ENCODE data around the gene PTPRD. TPM values are rescaled to one million over a fixed set of nuclear protein-coding genes. Genes with fewer than 3 reads are reported as not detected.

The PTPRD gene
- total RNA-seq, 1 experiment from 2014 or later, result 1.8 TPM

DNA sequence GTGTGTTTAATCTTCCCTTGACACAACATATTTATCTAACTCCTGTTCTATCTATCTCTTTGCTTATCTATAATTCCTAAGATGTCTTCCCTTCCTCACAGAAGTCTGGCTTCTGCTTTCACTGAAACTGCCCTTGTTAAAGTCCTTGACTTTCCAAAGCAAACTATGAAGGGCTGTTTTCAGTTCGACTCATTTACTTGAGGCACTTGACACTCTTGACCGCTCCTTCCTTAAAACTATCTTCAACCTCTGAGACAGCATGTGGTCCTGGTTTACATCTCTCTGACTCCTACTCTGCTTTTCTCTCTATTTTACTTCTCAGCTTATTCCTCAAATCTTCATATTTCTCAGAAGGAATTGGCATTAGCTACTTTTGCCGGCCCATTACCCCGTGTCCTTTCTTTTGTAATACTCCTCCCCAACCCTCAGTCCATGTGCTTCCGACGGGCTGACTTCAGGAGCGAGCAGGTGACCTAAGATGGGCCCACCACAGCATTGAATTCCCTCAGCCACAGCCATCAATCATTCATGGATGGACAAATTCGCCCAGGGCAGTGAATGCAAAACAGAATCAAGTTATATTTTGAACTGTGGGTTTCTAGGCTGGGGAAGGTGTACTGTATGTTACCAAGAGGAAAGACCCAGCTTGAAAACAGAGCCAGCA is 1089.2 kb downstream of the PTPRD start:
- Mint-ChIP-seq H3K4me1 (ENCODE audit: low read depth, unreplicated experiment) (no peaks in the 10 kb centered on the region), H3K27ac (ENCODE audit: unreplicated experiment) (no peak overlapping the region), H3K36me3 (ENCODE audit: insufficient read depth, unreplicated experiment) (no peaks in the 10 kb centered on the region), H3K9me3 (ENCODE audit: low read depth, unreplicated experiment) (no peaks in the 10 kb centered on the region), H3K27me3 (ENCODE audit: unreplicated experiment) (no peaks in the 10 kb centered on the region), H3K4me3 (ENCODE audit: low read depth, unreplicated experiment) (no peak overlapping the region)
- CTCF ChIA-PET, result no interaction called here
- TF ChIP-seq, protein P1, sequence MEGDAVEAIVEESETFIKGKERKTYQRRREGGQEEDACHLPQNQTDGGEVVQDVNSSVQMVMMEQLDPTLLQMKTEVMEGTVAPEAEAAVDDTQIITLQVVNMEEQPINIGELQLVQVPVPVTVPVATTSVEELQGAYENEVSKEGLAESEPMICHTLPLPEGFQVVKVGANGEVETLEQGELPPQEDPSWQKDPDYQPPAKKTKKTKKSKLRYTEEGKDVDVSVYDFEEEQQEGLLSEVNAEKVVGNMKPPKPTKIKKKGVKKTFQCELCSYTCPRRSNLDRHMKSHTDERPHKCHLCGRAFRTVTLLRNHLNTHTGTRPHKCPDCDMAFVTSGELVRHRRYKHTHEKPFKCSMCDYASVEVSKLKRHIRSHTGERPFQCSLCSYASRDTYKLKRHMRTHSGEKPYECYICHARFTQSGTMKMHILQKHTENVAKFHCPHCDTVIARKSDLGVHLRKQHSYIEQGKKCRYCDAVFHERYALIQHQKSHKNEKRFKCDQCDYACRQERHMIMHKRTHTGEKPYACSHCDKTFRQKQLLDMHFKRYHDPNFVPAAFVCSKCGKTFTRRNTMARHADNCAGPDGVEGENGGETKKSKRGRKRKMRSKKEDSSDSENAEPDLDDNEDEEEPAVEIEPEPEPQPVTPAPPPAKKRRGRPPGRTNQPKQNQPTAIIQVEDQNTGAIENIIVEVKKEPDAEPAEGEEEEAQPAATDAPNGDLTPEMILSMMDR (IDR thresholded peaks at IDR 0.05; ENCODE audit: unreplicated experiment), result no peak
- BruUV-seq (replicated peaks), result no TSS peak
- DNase-seq, result no peak
- intact Hi-C loops (cut with micrococcal nuclease; ENCODE audit: unreplicated experiment), result no loop called here

DNA sequence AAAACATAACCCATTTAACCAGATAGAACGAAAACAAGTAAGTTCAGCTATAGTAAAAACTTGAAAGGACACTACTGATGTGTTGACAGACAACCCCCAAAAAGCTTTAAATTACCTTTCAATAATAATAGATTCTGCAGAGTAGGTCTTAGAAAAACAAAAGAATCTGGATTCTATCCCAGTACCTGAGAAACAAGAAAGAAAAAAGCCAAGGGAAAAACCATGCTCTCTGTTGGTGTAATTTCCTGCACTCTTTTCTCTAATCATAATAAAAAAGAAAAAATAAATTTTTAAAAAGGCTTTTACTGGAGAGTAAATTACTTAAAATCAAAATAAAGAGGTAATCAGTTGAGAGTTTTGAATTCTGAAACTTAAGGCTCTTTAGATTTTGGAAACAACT is 1090.4 kb downstream of the PTPRD start:
- intact Hi-C loops (cut with micrococcal nuclease; ENCODE audit: unreplicated experiment), result no loop called here
- no peak overlapping the region for H3K27ac Mint-ChIP-seq (ENCODE audit: unreplicated experiment)
- DNase-seq, result no peak
- no peaks in the 10 kb centered on the region for H3K9me3 Mint-ChIP-seq (ENCODE audit: low read depth, unreplicated experiment)
- no TSS peak for BruUV-seq (replicated peaks)
- CTCF ChIA-PET, result no interaction called here
- H3K4me3 Mint-ChIP-seq (ENCODE audit: low read depth, unreplicated experiment), result no peak overlapping the region
- no peaks in the 10 kb centered on the region for H3K27me3 Mint-ChIP-seq (ENCODE audit: unreplicated experiment)
- no peaks in the 10 kb centered on the region for H3K36me3 Mint-ChIP-seq (ENCODE audit: insufficient read depth, unreplicated experiment)
- no peaks in the 10 kb centered on the region for H3K4me1 Mint-ChIP-seq (ENCODE audit: low read depth, unreplicated experiment)
- TF ChIP-seq, protein P1 (IDR thresholded peaks at IDR 0.05; ENCODE audit: unreplicated experiment), result no peak

DNA sequence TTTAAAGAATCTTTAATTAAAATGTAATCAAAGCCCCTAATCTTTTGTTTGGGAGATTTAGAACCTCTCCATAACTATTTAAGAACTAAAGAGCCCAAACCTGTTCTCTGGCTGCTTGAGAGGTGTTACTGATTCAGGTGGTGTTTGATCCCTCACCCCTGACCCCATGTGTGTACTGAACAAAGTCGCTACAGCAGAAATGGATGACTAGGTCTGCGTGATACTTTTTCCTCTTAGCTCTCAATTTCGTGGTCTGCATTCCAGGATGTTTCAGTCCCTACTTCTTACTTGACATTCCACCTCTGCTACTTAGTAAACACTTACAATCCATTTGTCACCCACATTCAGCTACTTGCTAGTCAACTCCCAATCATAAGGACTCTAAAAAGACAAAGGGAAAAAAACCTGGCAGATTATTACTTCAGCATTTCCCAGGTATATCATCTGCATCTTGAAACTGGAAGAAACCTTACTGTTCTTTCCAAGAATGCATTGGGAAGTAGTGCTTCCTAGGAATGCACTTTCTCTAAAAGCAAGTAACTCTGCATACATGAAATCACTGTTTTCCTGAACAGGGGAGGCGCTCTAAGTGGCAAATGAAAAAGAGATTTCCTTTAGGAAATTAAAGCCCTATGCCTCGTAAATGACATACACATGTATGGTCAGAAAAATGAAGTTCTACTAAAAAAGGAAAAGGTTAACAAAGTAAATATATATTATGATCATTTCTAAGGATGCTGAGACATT is 1091.6 kb downstream of the PTPRD start:
- no peak for DNase-seq
- CTCF ChIA-PET, result no interaction called here
- Mint-ChIP-seq H3K27ac (ENCODE audit: unreplicated experiment) (no peak overlapping the region), H3K27me3 (ENCODE audit: unreplicated experiment) (no peaks in the 10 kb centered on the region), H3K36me3 (ENCODE audit: insufficient read depth, unreplicated experiment) (no peaks in the 10 kb centered on the region), H3K4me1 (ENCODE audit: low read depth, unreplicated experiment) (no peaks in the 10 kb centered on the region), H3K9me3 (ENCODE audit: low read depth, unreplicated experiment) (no peaks in the 10 kb centered on the region), H3K4me3 (ENCODE audit: low read depth, unreplicated experiment) (no peak overlapping the region)
- BruUV-seq (replicated peaks), result no TSS peak
- intact Hi-C loops (cut with micrococcal nuclease; ENCODE audit: unreplicated experiment), result no loop called here
- TF ChIP-seq, protein P1 (IDR thresholded peaks at IDR 0.05; ENCODE audit: unreplicated experiment), result no peak

DNA sequence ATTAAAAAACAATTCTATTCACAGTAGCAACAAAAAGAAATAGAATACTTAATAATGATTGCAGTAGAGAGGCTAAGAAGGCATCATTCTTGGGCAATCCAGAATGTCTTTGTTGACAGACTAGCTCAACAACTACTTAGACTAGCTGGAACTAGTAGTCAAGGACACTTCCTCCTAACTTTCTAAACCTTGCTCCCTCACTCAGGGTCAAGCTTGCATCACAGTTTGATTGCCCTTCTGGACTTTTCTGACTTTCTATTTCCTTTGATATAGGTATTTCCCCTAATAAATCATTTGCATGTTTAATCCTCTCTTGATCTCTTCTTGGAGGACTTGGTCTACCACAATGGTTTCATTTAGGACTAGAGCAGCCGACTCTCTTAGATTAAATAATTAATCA is 1107.9 kb downstream of the PTPRD start:
- no TSS peak for BruUV-seq (replicated peaks)
- no peaks in the 10 kb centered on the region for H3K36me3 Mint-ChIP-seq (ENCODE audit: insufficient read depth, unreplicated experiment)
- no peaks in the 10 kb centered on the region for H3K27me3 Mint-ChIP-seq (ENCODE audit: unreplicated experiment)
- peaks cover 2% of the 10 kb centered on the region for H3K9me3 Mint-ChIP-seq (ENCODE audit: low read depth, unreplicated experiment)
- CTCF ChIA-PET, result interaction anchor here (0.5 kb wide), 1 partner anchor 1517 kb away, joined by 3 read pairs; no protein-coding TSS in a partner anchor
- DNase-seq, result no peak
- intact Hi-C loops (cut with micrococcal nuclease; ENCODE audit: unreplicated experiment), result loop anchor here (10.0 kb wide), 2 partner anchors 230 to 300 kb away; no protein-coding TSS in a partner anchor
- H3K27ac Mint-ChIP-seq (ENCODE audit: unreplicated experiment), result no peak overlapping the region
- no peaks in the 10 kb centered on the region for H3K4me1 Mint-ChIP-seq (ENCODE audit: low read depth, unreplicated experiment)
- no peak overlapping the region for H3K4me3 Mint-ChIP-seq (ENCODE audit: low read depth, unreplicated experiment)
- TF ChIP-seq, protein P1 (IDR thresholded peaks at IDR 0.05; ENCODE audit: unreplicated experiment), result no peak

Data from Calu3 (cell line).